Liver (tissue), 9 donors: ENCODE data around the gene SSBP2. TPM values are rescaled to one million over a fixed set of nuclear protein-coding genes. Genes with fewer than 3 reads are reported as not detected.

ENCODE experiments used
- DNase-seq: peaks from one replicate; pipeline ENCODE4 v3.0.0-alpha.2; 2017; ENCODE audit warnings: low spot score
- H3K27ac ChIP-seq, 2 donors: one replicate each; pipeline ENCODE4 v1.7.0; 2013; ENCODE audit warnings: inconsistent platforms in 2 of 2, low read length in 2 of 2, control low read depth in 1 of 2, low read depth in 1 of 2, mild to moderate bottlenecking in 1 of 2
- H3K27me3 ChIP-seq, 4 donors: one replicate each; pipeline versions ENCODE4 v1.6.1 to v1.7.0; 2013; ENCODE audit warnings: low read length in 3 of 4, inconsistent platforms in 1 of 4, mild to moderate bottlenecking in 1 of 4, moderate library complexity in 1 of 4; ENCODE audit not compliant: control insufficient read depth in 4 of 4, insufficient read depth in 4 of 4
- H3K36me3 ChIP-seq, 4 donors: one replicate each; pipeline versions ENCODE4 v1.6.1 to v1.7.0; 2013; ENCODE audit warnings: low read length in 3 of 4, mild to moderate bottlenecking in 3 of 4, low read depth in 1 of 4, moderate library complexity in 1 of 4; ENCODE audit not compliant: control insufficient read depth in 4 of 4, insufficient read depth in 3 of 4
- H3K4me1 ChIP-seq, 4 donors: one replicate each; pipeline versions ENCODE4 v1.6.1 to v1.7.0; 2013; ENCODE audit warnings: low read length in 3 of 4, mild to moderate bottlenecking in 3 of 4, moderate library complexity in 1 of 4; ENCODE audit not compliant: control insufficient read depth in 4 of 4, insufficient read depth in 4 of 4
- H3K4me3 ChIP-seq, 3 donors: one replicate each; pipeline versions ENCODE4 v1.6.1 to v1.7.0; 2013; ENCODE audit warnings: low read length in 3 of 3, control low read depth in 1 of 3, low read depth in 1 of 3, mild to moderate bottlenecking in 1 of 3
- H3K9ac ChIP-seq, 2 donors: one replicate each; pipeline ENCODE4 v1.7.0; 2013; ENCODE audit warnings: low read length in 2 of 2, mild to moderate bottlenecking in 2 of 2, moderate library complexity in 2 of 2, control low read depth in 1 of 2, low read depth in 1 of 2
- H3K9me3 ChIP-seq, 4 donors: one replicate each; pipeline versions ENCODE4 v1.6.1 to v1.7.0; 2013; ENCODE audit warnings: low read length in 3 of 4; ENCODE audit not compliant: control insufficient read depth in 4 of 4
- ATF3 ChIP-seq: IDR thresholded peaks from 2 replicates; pipeline ENCODE4 v1.6.1; 2016; ENCODE audit warnings: antibody characterized with exemption
- CTCF ChIP-seq: fragments of 150-350 bp; IDR thresholded peaks from 2 replicates; pipeline ENCODE4 v1.5.1; 2017; ENCODE audit warnings: improper control_type of control experiment, low read depth, low read length; ENCODE audit not compliant: missing input control
- FOXA1 ChIP-seq: IDR thresholded peaks from 2 replicates; pipeline ENCODE4 v1.6.1; 2016; ENCODE audit warnings: antibody characterized with exemption
- FOXA2 ChIP-seq: IDR thresholded peaks from 2 replicates; pipeline ENCODE4 v1.6.1; 2016; ENCODE audit warnings: antibody characterized with exemption
- GABPA ChIP-seq, 2 donors: IDR thresholded peaks in 1 of 2; conservative IDR thresholded peaks in 1 of 2; 2 replicates each; pipeline ENCODE4 v1.6.1; 2016; ENCODE audit warnings: antibody characterized with exemption in 2 of 2, mild to moderate bottlenecking in 1 of 2, moderate library complexity in 1 of 2
- HNF4A ChIP-seq, 2 donors: conservative IDR thresholded peaks; 2 replicates each; pipeline ENCODE4 v1.6.1; 2016; ENCODE audit warnings: antibody characterized with exemption in 2 of 2, mild to moderate bottlenecking in 2 of 2
- JUND ChIP-seq, 2 donors: IDR thresholded peaks; 2 replicates each; pipeline ENCODE4 v1.6.1; 2016; ENCODE audit warnings: antibody characterized with exemption in 2 of 2
- MAX ChIP-seq: IDR thresholded peaks from 2 replicates; pipeline ENCODE4 v1.6.1; 2016; ENCODE audit warnings: antibody characterized with exemption
- NR2F2 ChIP-seq: IDR thresholded peaks from 2 replicates; pipeline ENCODE4 v1.6.1; 2016; ENCODE audit warnings: antibody characterized with exemption
- RXRA ChIP-seq, 2 donors: IDR thresholded peaks; 2 replicates each; pipeline ENCODE4 v1.6.1; 2017 to 2018; ENCODE audit warnings: antibody characterized with exemption in 2 of 2, mild to moderate bottlenecking in 1 of 2
- SP1 ChIP-seq: IDR thresholded peaks from 2 replicates; pipeline ENCODE4 v1.6.1; 2018; ENCODE audit warnings: antibody characterized with exemption, mild to moderate bottlenecking
- TAF1 ChIP-seq: conservative IDR thresholded peaks from 2 replicates; pipeline ENCODE4 v1.6.1; 2016; ENCODE audit warnings: antibody characterized with exemption, mild to moderate bottlenecking
- YY1 ChIP-seq: IDR thresholded peaks from 2 replicates; pipeline ENCODE4 v1.6.1; 2016; ENCODE audit warnings: antibody characterized with exemption, mild to moderate bottlenecking
- ZBTB33 ChIP-seq: IDR thresholded peaks from 2 replicates; pipeline ENCODE4 v1.6.1; 2016; ENCODE audit warnings: antibody characterized with exemption
- WGBS: extraction: QIAGEN DNeasy Blood & Tissue Kit; methylation state at CpG from one replicate; pipeline ENCODE4 v1.1.7; 2013; 5-methylcytosine and 5-hydroxymethylcytosine counted together
- polyA plus RNA-seq, 2 donors: library from polyadenylated mRNA; stranded (reverse) in 1 of 2; unstranded in 1 of 2; fragments of 200-250 nt in 1 of 2; fragments of >200 nt in 1 of 2; fragmentation: Nextera tagmentation in 1 of 2; extraction: Ambion mirVana in 1 of 2; gene quantifications; one replicate each; pipeline versions ENCODE4 v1.2.1 to v1.2.3, GENCODE V29; 2013 to 2015
- total RNA-seq, 2 donors: library from RNA; depleted of rRNA; stranded (reverse); fragments of >200 nt; gene quantifications; one replicate each; pipeline ENCODE4 v1.2.3, GENCODE V29; 2014
- donor health status: healthy.
- donor health status: healthy.
- donor health status: healthy.
- donor health status: healthy.
- donor health status: healthy.

Gene SSBP2
- total and polyA plus RNA-seq, 4 donors: 2.2 to 10.1 (median 4.1) TPM

GRCh38 chr5:81760521-81760920 is 9.6 kb upstream of the SSBP2 start:
- Histone ChIP-seq H3K4me3 (no peak overlapping the region), H3K27ac (no peak overlapping the region), H3K36me3 (no peaks in the 10 kb centered on the region), H3K9ac (no peak overlapping the region), H3K9me3 (no peaks in the 10 kb centered on the region), H3K27me3 (peaks cover 0 to 4% (median 0%) of the 10 kb centered on the region in 4 donors), H3K4me1 (no peaks in the 10 kb centered on the region)
- TF ChIP-seq FOXA2 (no peak), HNF4A (conservative IDR thresholded peaks at IDR 0.05) (no peak), NR2F2 (no peak)
- WGBS: 76% methylated on average over 4 of the region's 4 CpGs
- no peak for DNase-seq

GRCh38 chr5:81759632-81760005 is 8.7 kb upstream of the SSBP2 start:
- H3K27ac ChIP-seq: no peak overlapping the region
- TF ChIP-seq FOXA1 (no peak), CTCF (no peak), FOXA2 (no peak), NR2F2 (no peak), HNF4A (conservative IDR thresholded peaks at IDR 0.05) (no peak), YY1 (no peak), RXRA (IDR thresholded peaks at IDR 0.05) (no peak)
- no peak for DNase-seq
- no peaks in the 10 kb centered on the region for H3K4me1 ChIP-seq
- H3K4me3 ChIP-seq: no peak overlapping the region
- H3K27me3 ChIP-seq: peaks cover 0 to 4% (median 0%) of the 10 kb centered on the region in 4 donors
- no peaks in the 10 kb centered on the region for H3K9me3 ChIP-seq
- no peaks in the 10 kb centered on the region for H3K36me3 ChIP-seq
- WGBS: 59% methylated on average over 6 of the region's 6 CpGs
- no peak overlapping the region for H3K9ac ChIP-seq

GRCh38 chr5:81757404-81757803 is 6.5 kb upstream of the SSBP2 start:
- Histone ChIP-seq H3K9ac (no peak overlapping the region), H3K36me3 (no peaks in the 10 kb centered on the region), H3K27ac (no peak overlapping the region), H3K9me3 (no peaks in the 10 kb centered on the region), H3K4me1 (peaks cover 0 to under 1% (median 0%) of the 10 kb centered on the region in 4 donors), H3K4me3 (no peak overlapping the region), H3K27me3 (peaks cover 0 to 4% (median 0%) of the 10 kb centered on the region in 4 donors)
- TF ChIP-seq YY1 (no peak), ATF3 (no peak), MAX (no peak), RXRA (IDR thresholded peaks at IDR 0.05) (no peak), NR2F2 (no peak), GABPA (IDR thresholded peaks at IDR 0.05 in 1 of 2, conservative IDR thresholded peaks at IDR 0.05 in 1 of 2) (no peak), JUND (IDR thresholded peaks at IDR 0.05) (no peak), TAF1 (no peak), FOXA1 (no peak), SP1 (no peak), HNF4A (conservative IDR thresholded peaks at IDR 0.05) (no peak), ZBTB33 (no peak)
- WGBS: 82% methylated on average over 1 of the region's 1 CpG
- no peak for DNase-seq
